Cardiac fibroblast (primary cell): Measurements from ENCODE around the gene XPA.
A peak's percentile ranks its signal among the peaks of the same experiment; 100 is the strongest.
"Not testable (repeated sequence)": the region's sequence is repeated elsewhere in the genome, so short reads cannot be mapped to it uniquely, and the experiment has no call there.

Experiments used
- DNase-seq, 2 donors: peaks; one replicate each; pipeline versions ENCODE4 v3.0.0 to v3.0.0-alpha.2; 2010; ENCODE audit warnings: low read depth in 2 of 2
- H3K4me3 ChIP-seq, 2 donors: replicated peaks in 1 of 2; 1 replicate in 1 of 2; 2 replicates in 1 of 2; pipeline ENCODE4 v1.5.1; 2011; ENCODE audit warnings: low read depth in 2 of 2, low read length in 2 of 2, mild to moderate bottlenecking in 2 of 2, moderate library complexity in 1 of 2
- CTCF ChIP-seq: IDR thresholded peaks from one replicate; pipeline ENCODE4 v1.5.1; 2011; ENCODE audit warnings: low read depth, mild to moderate bottlenecking, low read length, inconsistent platforms

Gene XPA

DNA sequence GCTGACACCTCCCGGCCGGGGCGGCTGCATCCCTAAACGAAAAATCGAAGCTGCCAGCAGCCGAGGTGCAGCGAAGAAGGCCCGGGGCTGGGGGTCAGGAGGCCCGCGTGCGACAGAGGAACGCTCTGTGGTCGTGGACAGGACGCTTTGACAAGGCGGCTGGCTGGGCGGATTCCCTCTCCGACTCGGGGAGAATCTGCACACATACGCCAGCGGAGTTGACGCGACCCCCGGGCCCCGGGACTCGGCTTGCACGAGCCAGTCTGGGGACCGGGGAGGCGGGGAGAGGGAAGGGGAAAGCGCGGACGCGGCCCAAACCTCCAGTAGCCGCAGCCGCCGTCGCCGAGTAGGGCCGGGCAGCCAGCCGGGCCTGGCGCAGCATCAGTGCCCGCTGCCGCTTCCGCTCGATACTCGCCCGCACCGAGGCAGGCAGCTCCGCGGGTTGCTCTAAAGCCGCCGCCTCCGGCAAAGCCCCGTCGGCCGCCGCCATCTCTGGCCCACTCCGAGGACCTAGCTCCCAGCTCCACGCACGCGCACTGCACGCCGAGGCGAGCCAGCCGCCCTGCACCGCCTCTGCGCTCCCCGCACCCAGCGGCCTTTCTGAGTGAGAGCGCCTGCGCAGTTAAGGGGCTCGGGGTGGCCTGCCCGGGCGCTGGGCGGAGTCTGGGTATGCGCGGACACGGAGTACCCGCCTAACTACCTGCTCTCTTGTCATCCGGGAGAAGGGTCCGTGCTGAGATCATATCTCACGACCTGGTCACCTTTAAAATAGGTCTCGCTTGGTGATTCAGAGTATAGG is at the start of gene XPA:
Gene XPA (minus strand): TSS at position 538 of the 799 bp plus-strand sequence. CDS start 48 bp downstream, at position 490.
- no peak for TF ChIP-seq CTCF
- DNase-seq = peak; percentile 95
- peak within 1 kb of the TSS; percentile 80 to 83 for H3K4me3 ChIP-seq

DNA sequence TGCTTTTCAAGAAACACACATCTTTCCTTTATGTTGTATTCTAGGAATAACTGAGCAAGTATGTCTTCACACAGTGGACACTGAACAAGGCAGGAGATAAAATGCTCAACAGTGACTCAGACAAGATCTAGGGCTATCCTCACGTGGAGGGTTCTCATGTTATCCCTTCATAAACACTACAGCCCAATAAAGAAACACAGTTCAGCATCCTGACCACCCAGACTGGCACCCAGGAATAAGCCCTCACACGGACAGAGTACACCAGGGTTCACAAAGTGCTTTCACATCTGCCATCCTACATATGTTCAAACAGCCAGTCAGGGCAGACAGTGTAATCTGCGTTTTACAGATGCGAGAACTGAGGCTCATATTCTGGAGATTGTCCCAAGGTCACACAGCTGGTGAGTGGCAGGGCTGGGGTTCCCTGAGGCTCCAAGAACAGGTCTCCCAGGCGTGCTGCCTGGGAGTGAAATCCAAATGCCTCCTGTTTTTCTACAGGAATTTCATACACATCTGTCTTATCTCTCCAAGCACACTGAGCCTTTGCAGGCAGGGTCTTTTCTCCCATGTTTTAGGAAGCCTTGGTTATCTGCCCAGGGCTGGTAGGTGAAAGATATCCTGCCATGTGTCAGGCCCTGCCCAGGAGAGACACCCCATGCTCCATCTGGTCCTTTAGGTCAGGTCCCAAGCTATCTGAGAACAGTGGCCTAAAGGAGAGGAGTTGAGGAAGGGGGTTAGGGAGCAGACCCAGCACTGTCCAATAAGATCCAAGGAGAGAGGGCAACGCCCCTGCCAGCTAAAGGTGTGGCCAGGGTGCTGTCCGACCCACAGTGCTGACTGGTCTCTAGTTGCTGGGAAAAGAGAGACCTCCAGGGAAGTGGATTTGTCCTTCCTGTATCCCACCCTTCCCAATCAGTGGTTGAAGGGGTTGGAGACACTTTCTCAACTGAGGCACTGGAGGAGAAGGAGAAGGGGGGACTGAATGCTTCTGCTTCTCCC is 47.9 kb upstream of the XPA start:
- H3K4me3 ChIP-seq = no peak overlapping the region
- no peak for DNase-seq
- no peak for TF ChIP-seq CTCF

DNA sequence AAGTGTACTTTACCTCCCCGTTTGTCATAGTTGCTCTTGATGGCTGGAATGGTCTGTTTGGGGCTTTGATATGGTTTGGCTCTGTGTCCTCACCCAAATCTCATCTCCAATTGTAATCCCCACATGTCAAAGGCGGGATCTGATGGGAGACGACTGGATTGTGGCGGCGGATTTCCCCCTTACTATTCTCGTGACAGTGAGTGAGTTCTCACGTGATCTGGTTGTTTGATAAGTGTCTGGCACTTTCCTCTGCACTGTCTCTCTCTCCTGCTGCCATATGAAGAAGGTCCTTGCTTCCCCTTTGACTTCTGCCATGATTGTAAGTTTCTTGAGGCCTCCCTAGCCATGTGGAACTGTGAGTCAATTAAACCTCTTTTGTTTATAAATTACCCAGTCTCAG is 46.9 kb upstream of the XPA start:
- DNase-seq, H3K4me3 ChIP-seq: not testable (repeated sequence)

GRCh38 chr9:97742545-97742944 is 45.4 kb upstream of the XPA start:
- TF ChIP-seq CTCF = no peak
- H3K4me3 ChIP-seq = no peak overlapping the region
- no peak for DNase-seq

DNA sequence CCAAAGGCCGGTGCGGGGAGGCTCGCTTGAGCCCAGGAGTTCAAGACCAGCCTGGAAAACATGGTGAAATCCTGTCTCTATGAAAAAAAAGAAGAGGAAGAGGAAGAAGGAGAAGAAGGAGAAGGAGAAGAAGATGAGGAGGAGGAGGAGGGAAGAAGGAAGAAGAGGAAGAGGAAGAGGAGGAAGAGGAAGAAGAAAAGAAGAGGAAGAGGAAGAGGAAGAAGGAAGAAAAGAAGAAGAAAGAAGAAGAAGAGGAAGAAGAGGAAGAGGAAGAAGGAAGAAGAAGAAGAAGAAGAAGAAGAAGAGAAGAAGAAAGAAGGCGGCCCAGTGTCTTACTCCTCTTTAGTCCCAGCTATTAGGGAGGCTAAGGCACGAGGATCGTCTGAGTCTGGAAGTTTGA is 44.8 kb upstream of the XPA start:
- TF ChIP-seq CTCF = no peak
- no peak overlapping the region for H3K4me3 ChIP-seq
- no peak for DNase-seq

GRCh38 chr9:97740848-97741821 is 44.0 kb upstream of the XPA start:
- peak overlapping the region; percentile 36 to 41 for H3K4me3 ChIP-seq
- DNase-seq = peak; percentile 56 to 62
- TF ChIP-seq CTCF = peak; percentile 15
